HepG2 (cell line): ENCODE results near the gene AMPD2. TPM values are rescaled to one million over a fixed set of nuclear protein-coding genes. Genes with fewer than 3 reads are reported as not detected.

ENCODE experiments used
- AKAP8 ChIP-seq: sonication (generic); formaldehyde crosslinking; IDR thresholded peaks from 2 replicates; pipeline ENCODE4 v1.5.1; 2020; ENCODE audit warnings: mild to moderate bottlenecking, missing genetic modification reagents
- CEBPB ChIP-seq: IDR thresholded peaks from 2 replicates; pipeline ENCODE4 v1.6.1; 2011; ENCODE audit warnings: low read depth, low read length, improper control_type of control experiment, borderline replicate concordance
- DZIP1 ChIP-seq: sonication (generic); formaldehyde crosslinking; IDR thresholded peaks from 2 replicates; pipeline ENCODE4 v1.5.0; 2020; ENCODE audit warnings: mild to moderate bottlenecking, missing genetic modification reagents
- FOXC1 ChIP-seq: sonication (generic); formaldehyde crosslinking; IDR thresholded peaks from 2 replicates; pipeline ENCODE4 v1.8.0; 2022; ENCODE audit warnings: mild to moderate bottlenecking, missing genetic modification reagents, borderline replicate concordance
- GABPB1 ChIP-seq: IDR thresholded peaks from 2 replicates; pipeline ENCODE4 v1.6.1; 2016; ENCODE audit warnings: mild to moderate bottlenecking, missing genetic modification reagents, moderate library complexity, missing compliant biosample characterization
- GATAD2A ChIP-seq: IDR thresholded peaks from 2 replicates; pipeline ENCODE4 v1.6.1; 2016
- HOXA5 ChIP-seq: sonication (generic); formaldehyde crosslinking; IDR thresholded peaks from 2 replicates; pipeline ENCODE4 v1.4.0; 2020; ENCODE audit warnings: missing genetic modification reagents
- IRF2 ChIP-seq: IDR thresholded peaks from 2 replicates; pipeline ENCODE4 v1.6.1; 2018; ENCODE audit warnings: missing genetic modification reagents, missing compliant biosample characterization
- KDM5A ChIP-seq: fragments of 200-600 bp; sonication (generic); IDR thresholded peaks from 2 replicates; pipeline ENCODE4 v1.7.0; 2018; ENCODE audit warnings: antibody characterized with exemption, mild to moderate bottlenecking, low read length, borderline replicate concordance
- MXD4 ChIP-seq: IDR thresholded peaks from 2 replicates; pipeline ENCODE4 v1.6.1; 2016; ENCODE audit warnings: mild to moderate bottlenecking, missing biosample characterization, missing genetic modification reagents
- NBN ChIP-seq: fragments of 450-650 bp; conservative IDR thresholded peaks from 2 replicates; pipeline ENCODE4 v1.6.1; 2017
- PAF1 ChIP-seq: IDR thresholded peaks from 2 replicates; pipeline ENCODE4 v1.6.1; 2016; ENCODE audit warnings: missing genetic modification reagents, missing compliant biosample characterization
- RBFOX2 ChIP-seq: fragments of 200-400 bp; formaldehyde crosslinking; IDR thresholded peaks from 2 replicates; pipeline ENCODE4 v1.6.1; 2017; ENCODE audit warnings: low read depth, mild to moderate bottlenecking, low read length
- SAFB2 ChIP-seq: sonication (generic); formaldehyde crosslinking; IDR thresholded peaks from 2 replicates; pipeline ENCODE4 v1.5.1; 2020; ENCODE audit warnings: missing genetic modification reagents, low read depth, mild to moderate bottlenecking, borderline replicate concordance
- SKI ChIP-seq: fragments of 450-650 bp; IDR thresholded peaks from one replicate; pipeline ENCODE4 v1.6.1; 2018; ENCODE audit warnings: mild to moderate bottlenecking; ENCODE audit not compliant: partially characterized antibody
- SNRNP70 ChIP-seq: fragments of 200-400 bp; formaldehyde crosslinking; IDR thresholded peaks from 2 replicates; pipeline ENCODE4 v1.6.1; 2017; ENCODE audit warnings: mild to moderate bottlenecking, low read depth, low read length, moderate library complexity
- TRAFD1 ChIP-seq: sonication (generic); formaldehyde crosslinking; IDR thresholded peaks from 2 replicates; pipeline ENCODE4 v1.5.1; 2020; ENCODE audit warnings: missing genetic modification reagents, mild to moderate bottlenecking, borderline replicate concordance
- TRIM22 ChIP-seq: fragments of 450-650 bp; IDR thresholded peaks from 2 replicates; pipeline ENCODE4 v1.6.1; 2017
- TSC22D2 ChIP-seq: sonication (generic); formaldehyde crosslinking; IDR thresholded peaks from 2 replicates; pipeline ENCODE4 v1.5.1; 2020; ENCODE audit warnings: missing genetic modification reagents, mild to moderate bottlenecking, borderline replicate concordance
- U2AF1 ChIP-seq: fragments of 200-400 bp; formaldehyde crosslinking; optimal IDR thresholded peaks from 2 replicates; pipeline ENCODE3; 2017; ENCODE audit warnings: mild to moderate bottlenecking, low read depth, low read length
- ZNF225 ChIP-seq: sonication (generic); formaldehyde crosslinking; IDR thresholded peaks from 2 replicates; pipeline ENCODE4 v1.4.0; 2020; ENCODE audit warnings: mild to moderate bottlenecking, missing genetic modification reagents
- ZNF446 ChIP-seq: sonication (generic); formaldehyde crosslinking; IDR thresholded peaks from 2 replicates; pipeline ENCODE4 v1.5.0; 2020; ENCODE audit warnings: mild to moderate bottlenecking, missing genetic modification reagents
- ZNF720 ChIP-seq: sonication (generic); formaldehyde crosslinking; IDR thresholded peaks from 2 replicates; pipeline ENCODE4 v1.4.0; 2020; ENCODE audit warnings: missing genetic modification reagents
- ZNF780A ChIP-seq: sonication (generic); formaldehyde crosslinking; IDR thresholded peaks from 2 replicates; pipeline ENCODE4 v1.8.0; 2022; ENCODE audit warnings: mild to moderate bottlenecking, missing genetic modification reagents, moderate library complexity
- polyA plus RNA-seq, 8 experiments: library from polyadenylated mRNA; depleted of rRNA in 3 of 8; stranded (reverse) in 7 of 8; unstranded in 1 of 8; fragments of >200 nt; fragmentation: Illumina TruSeq in 4 of 8; extraction: Trizol in 4 of 8; gene quantifications; 2 replicates each; pipeline versions ENCODE4 v1.2.1 to v1.2.3, GENCODE V29; 2011 to 2016; ENCODE audit warnings: low read depth in 4 of 8, missing spikeins in 1 of 8, mixed read lengths in 1 of 8; ENCODE audit not compliant: insufficient read depth in 1 of 8
- total RNA-seq, 5 experiments: library from RNA; depleted of rRNA; stranded (reverse); fragments of >200 nt; fragmentation: Illumina TruSeq; extraction: Trizol; gene quantifications; 2 replicates each; pipeline ENCODE4 v1.2.3, GENCODE V29; 2016; ENCODE audit warnings: low read depth in 1 of 5
- TF ChIP-seq, protein P1 (sequence below): sonication (generic); formaldehyde crosslinking; conservative IDR thresholded peaks from 2 replicates; pipeline ENCODE4 v1.8.0; 2022; ENCODE audit warnings: mild to moderate bottlenecking, moderate library complexity, missing genetic modification reagents

Gene AMPD2
- total and polyA plus RNA-seq, 2 of the 13 experiments (the other 11 are each of a cell fraction or from before 2014, with no cell fraction given): 62.3 to 82.0 TPM

GRCh38 chr1:109620401-109620791 lies 759 bp downstream of the AMPD2 start (continued):
- 0 out of 2 replicates have a peak, but pooled peaks have one; percentile 1 for TF ChIP-seq MXD4
- no peak for TF ChIP-seq PAF1 (CRISPR knock-in tag)
- TF ChIP-seq U2AF1: no peak
- TF ChIP-seq KDM5A: peak; percentile 23; the same call in 1 of the 2 replicates
- no peak for TF ChIP-seq TRAFD1
- no peak for TF ChIP-seq RBFOX2
- TF ChIP-seq FOXC1: no peak
- TF ChIP-seq TRIM22: no peak
- no peak for TF ChIP-seq SAFB2 (CRISPR knock-in tag)
- TF ChIP-seq NBN: no peak
- no peak for TF ChIP-seq ZNF225
- TF ChIP-seq AKAP8 (CRISPR knock-in tag): no peak
- TF ChIP-seq DZIP1 (CRISPR knock-in tag): 0 out of 2 replicates have a peak, but pooled peaks have one; percentile 15
- TF ChIP-seq GABPB1 (CRISPR knock-in tag): no peak
- peak; percentile 11; the same call in 1 of the 2 replicates for TF ChIP-seq IRF2 (CRISPR knock-in tag)
- TF ChIP-seq CEBPB: no peak
- TF ChIP-seq ZNF720 (CRISPR knock-in tag): no peak
- TF ChIP-seq SNRNP70: no peak
- no peak for TF ChIP-seq SKI
- no peak for TF ChIP-seq ZNF780A
- TF ChIP-seq HOXA5 (CRISPR knock-in tag): 0 out of 2 replicates have a peak, but pooled peaks have one; percentile 14
- no peak for TF ChIP-seq TSC22D2 (CRISPR knock-in tag)
- TF ChIP-seq ZNF446: no peak
- TF ChIP-seq GATAD2A (CRISPR knock-in tag): 0 out of 2 replicates have a peak, but pooled peaks have one; percentile 2
- TF ChIP-seq, protein P1, sequence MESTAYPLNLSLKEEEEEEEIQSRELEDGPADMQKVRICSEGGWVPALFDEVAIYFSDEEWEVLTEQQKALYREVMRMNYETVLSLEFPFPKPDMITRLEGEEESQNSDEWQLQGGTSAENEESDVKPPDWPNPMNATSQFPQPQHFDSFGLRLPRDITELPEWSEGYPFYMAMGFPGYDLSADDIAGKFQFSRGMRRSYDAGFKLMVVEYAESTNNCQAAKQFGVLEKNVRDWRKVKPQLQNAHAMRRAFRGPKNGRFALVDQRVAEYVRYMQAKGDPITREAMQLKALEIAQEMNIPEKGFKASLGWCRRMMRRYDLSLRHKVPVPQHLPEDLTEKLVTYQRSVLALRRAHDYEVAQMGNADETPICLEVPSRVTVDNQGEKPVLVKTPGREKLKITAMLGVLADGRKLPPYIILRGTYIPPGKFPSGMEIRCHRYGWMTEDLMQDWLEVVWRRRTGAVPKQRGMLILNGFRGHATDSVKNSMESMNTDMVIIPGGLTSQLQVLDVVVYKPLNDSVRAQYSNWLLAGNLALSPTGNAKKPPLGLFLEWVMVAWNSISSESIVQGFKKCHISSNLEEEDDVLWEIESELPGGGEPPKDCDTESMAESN (CRISPR knock-in tag): no peak
